Psoas muscle (tissue), 8 donors: ENCODE results near the gene SF3A1. TPM values are rescaled to one million over a fixed set of nuclear protein-coding genes. Genes with fewer than 3 reads are reported as not detected.

ENCODE experiments used
- ATAC-seq, 4 donors: fragments of 200-7000 bp; cut with Tn5 transposase; one replicate each; pipeline ENCODE4 v1.9.1; 2020; ENCODE audit warnings: moderate library complexity in 3 of 4, mild to moderate bottlenecking in 2 of 4
- DNase-seq, 2 donors: peaks; one replicate each; pipeline ENCODE4 v3.0.0-alpha.2; 2020
- H3K27ac ChIP-seq: fragments of 200-600 bp; one replicate; pipeline ENCODE4 v1.8.0; 2022
- H3K27me3 ChIP-seq, 3 donors: fragments of 200-600 bp in 1 of 3; one replicate each; pipeline versions ENCODE4 v1.6.1 to v1.8.0; 2013 to 2022; ENCODE audit warnings: low read length in 2 of 3, mild to moderate bottlenecking in 2 of 3, moderate library complexity in 1 of 3; ENCODE audit not compliant: insufficient read depth in 3 of 3
- H3K36me3 ChIP-seq, 2 donors: fragments of 200-600 bp in 1 of 2; one replicate each; pipeline versions ENCODE4 v1.6.1 to v1.8.0; 2013 to 2022; ENCODE audit warnings: low read depth in 1 of 2, mild to moderate bottlenecking in 1 of 2, moderate library complexity in 1 of 2; ENCODE audit not compliant: insufficient read depth in 1 of 2
- H3K4me1 ChIP-seq: fragments of 200-600 bp; one replicate; pipeline ENCODE4 v1.8.0; 2022
- H3K4me3 ChIP-seq: fragments of 200-600 bp; one replicate; pipeline ENCODE4 v1.8.0; 2022; ENCODE audit warnings: mild to moderate bottlenecking
- H3K9me3 ChIP-seq: fragments of 200-600 bp; one replicate; pipeline ENCODE4 v1.8.0; 2022
- CTCF ChIP-seq: fragments of 200-600 bp; IDR thresholded peaks from one replicate; pipeline ENCODE4 v1.8.0; 2022; ENCODE audit warnings: antibody characterized with exemption
- WGBS, 3 donors: extraction: QIAGEN DNeasy Blood & Tissue Kit; methylation state at CpG; one replicate each; pipeline versions ENCODE4 v1.1.6 to v1.1.7; 2013; 5-methylcytosine and 5-hydroxymethylcytosine counted together
- intact Hi-C, 2 donors: fragments of 100-400 bp; cut with DNase I; formaldehyde crosslinking; loops; one replicate each; pipeline versions ENCODE4 v1.11.0 to v1.14.2; 2022
- polyA plus RNA-seq, 3 donors: library from polyadenylated mRNA; stranded (reverse); fragments of 200-250 nt; gene quantifications; one replicate each; pipeline ENCODE4 v1.2.3, GENCODE V29; 2013
- total RNA-seq, 4 donors: library from RNA; stranded (reverse); fragmentation: NEBNext Ultra II Directional in 2 of 4; extraction: Animal tissue kit (Norgen Biotek cat#: 25700) in 2 of 4; gene quantifications; one replicate each; pipeline versions ENCODE4 v1.2.1 to v1.2.4, GENCODE V29; 2021 to 2023
- donor health status: healthy with polysubstance abuse.
- donor health status: DM: no; HTN: no; CAD: no; lungs with moderate emphysema.
- donor health status: Bipolar disorder and iron deficiency.
- donor health status: healthy.
- donor health status: DM: yes; HTN: yes; CAD: no.
- donor health status: DM: no; HTN: no; CAD: no.
- donor health status: DM: no; HTN: no; CAD: no.
- donor health status: DM: yes; HTN: yes; CAD: no.

SF3A1 gene
- total and polyA plus RNA-seq, 7 donors = 21.6 to 146 (median 107) TPM

- no peak for TF ChIP-seq CTCF
- ATAC-seq = no peak
- H3K4me3 ChIP-seq = no peak overlapping the region
- peak in 1 of 2 donors; percentile 23 for DNase-seq
- H3K36me3 ChIP-seq = no peaks in the 10 kb centered on the region
- no peaks in the 10 kb centered on the region for H3K27me3 ChIP-seq
- intact Hi-C loops = no loop called here
- WGBS, 3 donors = 84 to 99% (median 93%) methylated on average over 3 of the region's 3 CpGs
- peaks cover 17% of the 10 kb centered on the region for H3K4me1 ChIP-seq
- no peak overlapping the region for H3K27ac ChIP-seq
- H3K9me3 ChIP-seq = no peaks in the 10 kb centered on the region
These were observed 36.6 kb downstream of the SF3A1 start for GRCh38 chr22:30320021-30320556.

- TF ChIP-seq CTCF = no peak
- Histone ChIP-seq H3K36me3 (no peaks in the 10 kb centered on the region), H3K27me3 (no peaks in the 10 kb centered on the region), H3K4me3 (no peak overlapping the region), H3K9me3 (no peaks in the 10 kb centered on the region), H3K27ac (no peak overlapping the region), H3K4me1 (peaks cover 8% of the 10 kb centered on the region)
- DNase-seq (no peak), ATAC-seq (no peak)
- WGBS, 3 donors = 75 to 87% (median 83%) methylated on average over 7 of the region's 7 CpGs
- intact Hi-C loops = no loop called here
These were observed 37.8 kb downstream of the SF3A1 start for GRCh38 chr22:30318799-30319419.

- Histone ChIP-seq H3K4me3 (no peak overlapping the region), H3K27ac (no peak overlapping the region), H3K4me1 (peaks cover 8% of the 10 kb centered on the region), H3K27me3 (no peaks in the 10 kb centered on the region), H3K36me3 (no peaks in the 10 kb centered on the region), H3K9me3 (no peaks in the 10 kb centered on the region)
- ATAC-seq (no peak), DNase-seq (no peak)
- TF ChIP-seq CTCF = no peak
- 86 to 98% (median 92%) methylated on average over 1 of the region's 1 CpG for WGBS, 3 donors
- intact Hi-C loops = no loop called here
These were observed 38.9 kb downstream of the SF3A1 start for GRCh38 chr22:30317778-30318177.

- TF ChIP-seq CTCF = no peak
- no peak overlapping the region for H3K27ac ChIP-seq
- peaks cover 21% of the 10 kb centered on the region for H3K4me1 ChIP-seq
- intact Hi-C loops = no loop called here
- H3K4me3 ChIP-seq = no peak overlapping the region
- no peaks in the 10 kb centered on the region for H3K9me3 ChIP-seq
- DNase-seq (no peak), ATAC-seq (no peak)
- no peaks in the 10 kb centered on the region for H3K36me3 ChIP-seq
- H3K27me3 ChIP-seq = no peaks in the 10 kb centered on the region
- WGBS, 3 donors = 83 to 98% (median 92%) methylated on average over 2 of the region's 2 CpGs
These were observed 40.6 kb downstream of the SF3A1 start for GRCh38 chr22:30315962-30316576.
